ENCODE measurements around the gene ARID1A.
"Not testable (repeated sequence)": the region's sequence is repeated elsewhere in the genome, so short reads cannot be mapped to it uniquely, and the experiment has no call there.

ARID1A gene

GRCh38 chr1:26695356-26696118, at the start of gene ARID1A:
ARID1A (plus strand) TSS chr1:26696015; CDS start chr1:26696404, 389 bp downstream.
- Histone ChIP-seq H3K4me3 (ENCODE audit: low read depth, low read length) (peak within 1 kb of the TSS; percentile 84), H3K9ac (ENCODE audit: low read length) (peak within 1 kb of the TSS; percentile 92), H3K9me3 (ENCODE audit: control insufficient read depth, insufficient read depth, low read depth, low read length) (no peaks in the 10 kb centered on the region), H3K27ac (ENCODE audit: low read depth, low read length) (peak within 1 kb of the TSS; percentile 98), H3K4me1 (ENCODE audit: control insufficient read depth, insufficient read depth, low read length) (peaks cover 40% of the 10 kb centered on the region), H3K27me3 (ENCODE audit: control insufficient read depth, insufficient read depth, low read length) (no peaks in the 10 kb centered on the region), H3K36me3 (ENCODE audit: control insufficient read depth, insufficient read depth, low read length) (peaks cover 2% of the 10 kb centered on the region; the same call in 1 of the 2 replicates)

GRCh38 chr1:26664802-26665201, 31.0 kb upstream of the ARID1A start:
- no peak overlapping the region for H3K27ac ChIP-seq (ENCODE audit: low read depth, low read length)
- no peak overlapping the region for H3K4me3 ChIP-seq (ENCODE audit: low read depth, low read length)
- H3K9ac ChIP-seq (ENCODE audit: low read length), result no peak overlapping the region
- H3K4me1 ChIP-seq (ENCODE audit: control insufficient read depth, insufficient read depth, low read length), result peaks cover 3% of the 10 kb centered on the region; the same call in 1 of the 2 replicates
- no peaks in the 10 kb centered on the region for H3K9me3 ChIP-seq (ENCODE audit: control insufficient read depth, insufficient read depth, low read depth, low read length)
- no peaks in the 10 kb centered on the region for H3K36me3 ChIP-seq (ENCODE audit: control insufficient read depth, insufficient read depth, low read length)
- H3K27me3 ChIP-seq (ENCODE audit: control insufficient read depth, insufficient read depth, low read length), result no peaks in the 10 kb centered on the region

- H3K9ac ChIP-seq (ENCODE audit: low read length), result no peak overlapping the region
- H3K27ac ChIP-seq (ENCODE audit: low read depth, low read length), result no peak overlapping the region
- peaks cover 3% of the 10 kb centered on the region; the same call in 1 of the 2 replicates for H3K4me1 ChIP-seq (ENCODE audit: control insufficient read depth, insufficient read depth, low read length)
- no peaks in the 10 kb centered on the region for H3K9me3 ChIP-seq (ENCODE audit: control insufficient read depth, insufficient read depth, low read depth, low read length)
- no peaks in the 10 kb centered on the region for H3K36me3 ChIP-seq (ENCODE audit: control insufficient read depth, insufficient read depth, low read length)
- H3K4me3 ChIP-seq (ENCODE audit: low read depth, low read length), result no peak overlapping the region
- no peaks in the 10 kb centered on the region for H3K27me3 ChIP-seq (ENCODE audit: control insufficient read depth, insufficient read depth, low read length)
These were observed 29.0 kb upstream of the ARID1A start for GRCh38 chr1:26666855-26667254.

GRCh38 chr1:26668106-26668786, 27.6 kb upstream of the ARID1A start:
- H3K9ac ChIP-seq (ENCODE audit: low read length); H3K9me3 ChIP-seq (ENCODE audit: control insufficient read depth, insufficient read depth, low read depth, low read length); H3K4me1 ChIP-seq (ENCODE audit: control insufficient read depth, insufficient read depth, low read length); H3K27ac ChIP-seq (ENCODE audit: low read depth, low read length); H3K27me3 ChIP-seq (ENCODE audit: control insufficient read depth, insufficient read depth, low read length); H3K36me3 ChIP-seq (ENCODE audit: control insufficient read depth, insufficient read depth, low read length); H3K4me3 ChIP-seq (ENCODE audit: low read depth, low read length): not testable (repeated sequence)

- no peaks in the 10 kb centered on the region for H3K27me3 ChIP-seq (ENCODE audit: control insufficient read depth, insufficient read depth, low read length)
- H3K4me1 ChIP-seq (ENCODE audit: control insufficient read depth, insufficient read depth, low read length), result no peaks in the 10 kb centered on the region
- no peaks in the 10 kb centered on the region for H3K36me3 ChIP-seq (ENCODE audit: control insufficient read depth, insufficient read depth, low read length)
- no peak overlapping the region for H3K9ac ChIP-seq (ENCODE audit: low read length)
- H3K27ac ChIP-seq (ENCODE audit: low read depth, low read length), result no peak overlapping the region
- H3K9me3 ChIP-seq (ENCODE audit: control insufficient read depth, insufficient read depth, low read depth, low read length), result no peaks in the 10 kb centered on the region
- no peak overlapping the region for H3K4me3 ChIP-seq (ENCODE audit: low read depth, low read length)
These were observed 18.3 kb upstream of the ARID1A start for GRCh38 chr1:26677306-26678115.

GRCh38 chr1:26684763-26685508, 10.9 kb upstream of the ARID1A start:
- no peak overlapping the region for H3K9ac ChIP-seq (ENCODE audit: low read length)
- H3K36me3 ChIP-seq (ENCODE audit: control insufficient read depth, insufficient read depth, low read length), result no peaks in the 10 kb centered on the region
- H3K27me3 ChIP-seq (ENCODE audit: control insufficient read depth, insufficient read depth, low read length), result no peaks in the 10 kb centered on the region
- H3K4me3 ChIP-seq (ENCODE audit: low read depth, low read length), result no peak overlapping the region
- H3K9me3 ChIP-seq (ENCODE audit: control insufficient read depth, insufficient read depth, low read depth, low read length), result no peaks in the 10 kb centered on the region
- no peak overlapping the region for H3K27ac ChIP-seq (ENCODE audit: low read depth, low read length)
- H3K4me1 ChIP-seq (ENCODE audit: control insufficient read depth, insufficient read depth, low read length), result no peaks in the 10 kb centered on the region

GRCh38 chr1:26686795-26687194, 9.0 kb upstream of the ARID1A start:
- no peaks in the 10 kb centered on the region for H3K36me3 ChIP-seq (ENCODE audit: control insufficient read depth, insufficient read depth, low read length)
- no peak overlapping the region for H3K4me3 ChIP-seq (ENCODE audit: low read depth, low read length)
- H3K4me1 ChIP-seq (ENCODE audit: control insufficient read depth, insufficient read depth, low read length), result peaks cover 4% of the 10 kb centered on the region; the same call in 1 of the 2 replicates
- H3K27ac ChIP-seq (ENCODE audit: low read depth, low read length), result no peak overlapping the region
- no peaks in the 10 kb centered on the region for H3K27me3 ChIP-seq (ENCODE audit: control insufficient read depth, insufficient read depth, low read length)
- no peaks in the 10 kb centered on the region for H3K9me3 ChIP-seq (ENCODE audit: control insufficient read depth, insufficient read depth, low read depth, low read length)
- no peak overlapping the region for H3K9ac ChIP-seq (ENCODE audit: low read length)

GRCh38 chr1:26689504-26689903, 6.3 kb upstream of the ARID1A start:
- Histone ChIP-seq H3K9ac (ENCODE audit: low read length) (no peak overlapping the region), H3K4me1 (ENCODE audit: control insufficient read depth, insufficient read depth, low read length) (peaks cover 15% of the 10 kb centered on the region), H3K4me3 (ENCODE audit: low read depth, low read length) (no peak overlapping the region), H3K27ac (ENCODE audit: low read depth, low read length) (no peak overlapping the region), H3K9me3 (ENCODE audit: control insufficient read depth, insufficient read depth, low read depth, low read length) (no peaks in the 10 kb centered on the region), H3K36me3 (ENCODE audit: control insufficient read depth, insufficient read depth, low read length) (no peaks in the 10 kb centered on the region), H3K27me3 (ENCODE audit: control insufficient read depth, insufficient read depth, low read length) (no peaks in the 10 kb centered on the region)

- Histone ChIP-seq H3K9me3 (ENCODE audit: control insufficient read depth, insufficient read depth, low read depth, low read length) (no peaks in the 10 kb centered on the region), H3K4me1 (ENCODE audit: control insufficient read depth, insufficient read depth, low read length) (peaks cover 21% of the 10 kb centered on the region), H3K27ac (ENCODE audit: low read depth, low read length) (no peak overlapping the region), H3K4me3 (ENCODE audit: low read depth, low read length) (no peak overlapping the region), H3K9ac (ENCODE audit: low read length) (no peak overlapping the region), H3K27me3 (ENCODE audit: control insufficient read depth, insufficient read depth, low read length) (no peaks in the 10 kb centered on the region), H3K36me3 (ENCODE audit: control insufficient read depth, insufficient read depth, low read length) (no peaks in the 10 kb centered on the region)
These were observed 5.7 kb upstream of the ARID1A start for GRCh38 chr1:26690157-26690556.

GRCh38 chr1:26690576-26691031, 5.2 kb upstream of the ARID1A start:
- Histone ChIP-seq H3K9me3 (ENCODE audit: control insufficient read depth, insufficient read depth, low read depth, low read length) (no peaks in the 10 kb centered on the region), H3K4me1 (ENCODE audit: control insufficient read depth, insufficient read depth, low read length) (peaks cover 21% of the 10 kb centered on the region), H3K27ac (ENCODE audit: low read depth, low read length) (no peak overlapping the region), H3K27me3 (ENCODE audit: control insufficient read depth, insufficient read depth, low read length) (no peaks in the 10 kb centered on the region), H3K9ac (ENCODE audit: low read length) (no peak overlapping the region), H3K4me3 (ENCODE audit: low read depth, low read length) (no peak overlapping the region), H3K36me3 (ENCODE audit: control insufficient read depth, insufficient read depth, low read length) (no peaks in the 10 kb centered on the region)
